ENCODE measurements around the gene POLN. TPM values are rescaled to one million over a fixed set of nuclear protein-coding genes. Genes with fewer than 3 reads are reported as not detected.

POLN gene
- total RNA-seq, 4 donors from 2014 or later = 0.26 to 5.8 (median 5.5) TPM; not detected in 1

DNA sequence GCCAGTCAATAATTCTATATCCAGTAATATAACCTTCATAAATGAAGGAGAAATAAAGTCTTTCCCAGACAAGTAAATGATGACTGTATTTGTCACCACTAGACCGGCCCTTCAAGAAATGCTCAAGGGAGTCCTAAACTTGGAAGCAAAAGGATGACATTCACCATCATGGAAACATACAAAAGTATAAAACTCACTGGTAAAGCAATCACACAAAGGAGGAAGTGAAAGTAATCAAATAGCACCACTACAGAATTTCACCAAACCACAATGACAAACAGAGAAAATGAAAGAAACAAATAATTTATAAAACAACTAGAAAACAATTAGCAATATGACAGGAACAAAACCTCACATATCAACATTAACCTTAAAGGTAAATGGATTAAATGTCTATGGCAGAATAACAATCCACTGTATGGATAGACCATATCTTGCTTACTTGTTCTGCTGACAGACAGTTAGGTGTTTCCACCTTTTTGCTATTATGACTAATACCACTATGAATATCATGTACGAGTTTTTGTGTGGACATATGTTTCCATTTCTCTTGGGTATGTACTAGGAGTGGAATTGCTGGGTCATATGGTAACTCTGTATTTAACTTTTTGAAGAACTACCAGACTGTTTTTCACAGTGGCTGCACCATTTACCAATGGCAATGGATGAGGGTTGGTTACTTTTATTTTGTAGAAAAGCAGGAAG, 137.9 kb downstream of the POLN start:
- DNase-seq = no peak
- H3K9me3 ChIP-seq = peaks cover 0 to 15% of the 10 kb centered on the region in 2 donors
- H3K27me3 ChIP-seq = no peaks in the 10 kb centered on the region
- H3K4me1 ChIP-seq = no peaks in the 10 kb centered on the region
- intact Hi-C loops (cut with DNase I; ENCODE audit: low total_unique reads) = no loop called here
- no peak overlapping the region for H3K27ac ChIP-seq
- H3K4me3 ChIP-seq = no peak overlapping the region
- TF ChIP-seq, protein P1, sequence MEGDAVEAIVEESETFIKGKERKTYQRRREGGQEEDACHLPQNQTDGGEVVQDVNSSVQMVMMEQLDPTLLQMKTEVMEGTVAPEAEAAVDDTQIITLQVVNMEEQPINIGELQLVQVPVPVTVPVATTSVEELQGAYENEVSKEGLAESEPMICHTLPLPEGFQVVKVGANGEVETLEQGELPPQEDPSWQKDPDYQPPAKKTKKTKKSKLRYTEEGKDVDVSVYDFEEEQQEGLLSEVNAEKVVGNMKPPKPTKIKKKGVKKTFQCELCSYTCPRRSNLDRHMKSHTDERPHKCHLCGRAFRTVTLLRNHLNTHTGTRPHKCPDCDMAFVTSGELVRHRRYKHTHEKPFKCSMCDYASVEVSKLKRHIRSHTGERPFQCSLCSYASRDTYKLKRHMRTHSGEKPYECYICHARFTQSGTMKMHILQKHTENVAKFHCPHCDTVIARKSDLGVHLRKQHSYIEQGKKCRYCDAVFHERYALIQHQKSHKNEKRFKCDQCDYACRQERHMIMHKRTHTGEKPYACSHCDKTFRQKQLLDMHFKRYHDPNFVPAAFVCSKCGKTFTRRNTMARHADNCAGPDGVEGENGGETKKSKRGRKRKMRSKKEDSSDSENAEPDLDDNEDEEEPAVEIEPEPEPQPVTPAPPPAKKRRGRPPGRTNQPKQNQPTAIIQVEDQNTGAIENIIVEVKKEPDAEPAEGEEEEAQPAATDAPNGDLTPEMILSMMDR (IDR thresholded peaks at IDR 0.05) = no peak
- no peak for TF ChIP-seq POLR2A (IDR thresholded peaks at IDR 0.05)
- no peaks in the 10 kb centered on the region for H3K36me3 ChIP-seq

DNA sequence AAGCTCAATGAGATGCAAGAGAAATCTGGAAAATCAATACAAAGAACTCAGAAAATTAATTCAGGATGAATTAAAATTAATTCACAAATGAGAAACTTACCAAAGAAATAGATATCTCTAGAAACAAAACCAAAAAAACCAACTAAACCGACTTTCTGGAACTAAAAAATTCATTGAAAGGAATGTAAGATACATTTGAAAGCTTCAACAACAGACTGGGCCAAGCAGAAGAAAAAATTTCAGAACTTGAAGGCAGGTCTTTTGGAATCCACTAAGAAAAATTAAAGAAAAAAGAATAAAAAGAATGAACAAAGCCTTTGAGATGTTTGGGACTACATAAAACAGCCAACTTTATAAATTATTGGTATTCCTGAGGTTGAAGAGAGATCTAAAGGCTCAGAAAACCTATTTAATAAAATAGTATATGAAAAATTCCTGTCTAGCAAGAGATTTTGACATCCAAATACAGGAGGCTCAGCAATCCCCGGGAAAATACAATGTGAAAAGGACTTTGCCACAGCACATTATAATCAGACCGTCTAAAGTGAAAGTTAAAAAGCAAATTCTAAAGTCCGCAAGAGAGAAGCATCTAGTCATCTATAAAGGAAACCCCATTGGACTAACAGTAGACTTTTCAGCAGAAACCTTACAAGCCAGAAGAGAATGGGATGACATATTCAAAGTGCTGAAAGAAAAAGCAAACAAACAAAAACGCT, 138.6 kb downstream of the POLN start:
- Histone ChIP-seq H3K9me3 (peaks cover 0 to 15% of the 10 kb centered on the region in 2 donors), H3K27me3 (no peaks in the 10 kb centered on the region), H3K4me3 (no peak overlapping the region), H3K4me1 (no peaks in the 10 kb centered on the region), H3K27ac (no peak overlapping the region), H3K36me3 (no peaks in the 10 kb centered on the region)
- TF ChIP-seq, protein P1 (IDR thresholded peaks at IDR 0.05) = no peak
- no peak for DNase-seq
- intact Hi-C loops (cut with DNase I; ENCODE audit: low total_unique reads) = no loop called here

DNA sequence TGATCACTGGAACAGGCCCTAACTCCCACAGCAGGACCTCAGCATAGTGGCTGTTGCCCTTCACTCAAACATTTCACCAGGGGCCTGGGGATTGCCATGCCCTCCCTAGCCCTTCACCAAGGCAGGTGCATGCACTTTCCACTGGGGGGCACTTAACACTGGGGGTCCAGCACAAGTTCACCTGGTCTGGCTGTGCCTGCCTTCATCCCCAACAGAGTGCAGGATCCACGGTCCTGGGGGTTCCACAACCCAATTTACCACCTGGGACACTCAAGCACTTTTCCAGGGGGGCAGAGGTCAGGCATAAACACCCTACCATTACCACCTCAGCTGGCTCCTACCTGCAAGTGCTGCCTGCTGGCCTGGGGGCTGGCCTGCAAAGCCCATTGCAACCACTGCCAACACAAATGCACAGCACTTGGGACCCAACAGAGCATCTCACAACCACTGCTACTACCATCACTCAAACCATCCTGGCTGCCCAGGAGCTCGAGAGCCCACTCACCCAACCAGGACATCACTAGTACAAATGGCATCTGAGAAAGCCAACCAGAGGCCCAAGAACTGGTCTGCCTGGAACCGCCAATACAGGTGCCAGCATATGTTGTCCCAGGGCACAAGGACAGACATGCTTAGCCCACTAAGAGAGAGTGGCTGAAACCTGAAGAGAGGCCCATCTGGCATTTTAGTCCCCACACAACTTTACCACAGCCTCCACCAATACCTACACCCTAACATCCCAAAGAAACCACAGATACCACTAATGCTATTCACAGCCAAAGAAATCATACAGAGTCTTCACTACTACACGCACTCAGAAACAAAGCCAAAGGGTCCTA, 139.7 kb downstream of the POLN start:
- Histone ChIP-seq H3K27me3 (no peaks in the 10 kb centered on the region), H3K4me3 (no peak overlapping the region), H3K27ac (no peak overlapping the region), H3K36me3 (no peaks in the 10 kb centered on the region), H3K9me3 (peaks cover 0 to 15% of the 10 kb centered on the region in 2 donors), H3K4me1 (no peaks in the 10 kb centered on the region)
- intact Hi-C loops (cut with DNase I; ENCODE audit: low total_unique reads) = no loop called here
- no peak for DNase-seq
- TF ChIP-seq POLR2A (IDR thresholded peaks at IDR 0.05) = no peak
- TF ChIP-seq, protein P1 (IDR thresholded peaks at IDR 0.05) = no peak

DNA sequence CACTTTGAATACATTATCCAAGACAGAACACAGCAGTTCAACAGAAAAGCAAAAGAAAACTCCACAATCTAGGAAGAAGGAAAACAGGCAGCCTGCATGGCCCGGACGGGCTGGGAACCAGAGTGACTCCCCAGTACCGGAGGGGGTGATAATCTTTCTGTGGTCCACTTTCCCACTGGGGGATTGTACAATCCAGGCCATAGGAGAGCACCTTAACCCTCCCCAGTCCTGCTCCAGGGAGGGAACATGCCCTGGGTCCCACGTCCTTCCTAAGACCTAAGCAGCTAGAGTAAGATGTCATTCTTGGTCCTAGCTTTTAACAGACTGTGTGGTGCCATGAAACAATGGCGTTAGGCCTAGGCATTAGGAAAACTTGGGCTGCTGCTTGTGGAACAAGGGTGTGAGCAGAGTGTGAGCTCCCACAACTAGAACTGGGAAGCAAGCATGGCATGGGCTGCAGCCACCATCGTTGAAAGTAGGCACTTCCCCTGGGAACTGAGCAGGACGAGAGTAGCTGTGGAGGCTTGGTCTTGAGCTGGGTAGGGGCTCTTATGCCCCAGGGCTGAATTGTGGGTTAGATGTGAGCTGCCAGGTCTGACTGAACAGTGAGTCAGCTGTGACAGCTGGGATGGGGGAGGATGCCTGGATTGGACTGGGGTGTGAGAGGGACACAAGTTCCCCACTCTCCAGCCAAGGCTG, 140.4 kb downstream of the POLN start:
- H3K9me3 ChIP-seq = peaks cover 0 to 15% of the 10 kb centered on the region in 2 donors
- intact Hi-C loops (cut with DNase I; ENCODE audit: low total_unique reads) = no loop called here

More for the DNA sequence above, 140.4 kb downstream of the POLN start:
- Histone ChIP-seq H3K27ac (no peak overlapping the region), H3K27me3 (no peaks in the 10 kb centered on the region), H3K4me3 (no peak overlapping the region), H3K36me3 (no peaks in the 10 kb centered on the region), H3K4me1 (no peaks in the 10 kb centered on the region)
- TF ChIP-seq, protein P1 (IDR thresholded peaks at IDR 0.05) = no peak
- no peak for TF ChIP-seq POLR2A (IDR thresholded peaks at IDR 0.05)
- DNase-seq = no peak

All from uterus (tissue), 4 donors.